GM21515 (cell line): ENCODE measurements around the gene NPAS2.

Source experiments
- ATAC-seq: cut with Tn5 transposase; IDR thresholded peaks from one replicate; pipeline ENCODE4 v1.9.1; 2021; ENCODE audit not compliant: unreplicated experiment

NPAS2 gene

GRCh38 chr2:100880036-100880435 is 60.1 kb downstream of the NPAS2 start:
- no peak for ATAC-seq

- no peak for ATAC-seq
Observed at GRCh38 chr2:100880730-100881129, 60.8 kb downstream of the NPAS2 start.

GRCh38 chr2:100882645-100883613 is 63.0 kb downstream of the NPAS2 start:
- no peak for ATAC-seq

- no peak for ATAC-seq
Observed at GRCh38 chr2:100884145-100884621, 64.2 kb downstream of the NPAS2 start.

- no peak for ATAC-seq
Observed at GRCh38 chr2:100886085-100886484, 66.1 kb downstream of the NPAS2 start.

- ATAC-seq = no peak
Observed at GRCh38 chr2:100887039-100887578, 67.2 kb downstream of the NPAS2 start.

GRCh38 chr2:100887713-100888495 is 68.0 kb downstream of the NPAS2 start:
- ATAC-seq = no peak

- no peak for ATAC-seq
Observed at GRCh38 chr2:100888601-100889000, 68.7 kb downstream of the NPAS2 start.

- no peak for ATAC-seq
Observed at GRCh38 chr2:100889286-100889685, 69.3 kb downstream of the NPAS2 start.

GRCh38 chr2:100891906-100892642 is 72.1 kb downstream of the NPAS2 start:
- ATAC-seq = no peak

GRCh38 chr2:100893392-100894104 is 73.6 kb downstream of the NPAS2 start:
- ATAC-seq = peak; percentile 56

- ATAC-seq = peak; percentile 21
Observed at GRCh38 chr2:100894105-100894795, 74.3 kb downstream of the NPAS2 start.

- no peak for ATAC-seq
Observed at GRCh38 chr2:100894796-100895156, 74.8 kb downstream of the NPAS2 start.

GRCh38 chr2:100895402-100895801 is 75.5 kb downstream of the NPAS2 start:
- ATAC-seq = no peak

GRCh38 chr2:100895934-100896685 is 76.2 kb downstream of the NPAS2 start:
- ATAC-seq = no peak

- no peak for ATAC-seq
Observed at GRCh38 chr2:100898035-100898665, 78.2 kb downstream of the NPAS2 start.

- ATAC-seq = no peak
Observed at GRCh38 chr2:100900156-100900795, 80.3 kb downstream of the NPAS2 start.

GRCh38 chr2:100902817-100903405 is 83.0 kb downstream of the NPAS2 start:
- ATAC-seq = no peak
